Testis (tissue), 3 donors: ENCODE data around the gene PCLAF. TPM values are rescaled to one million over a fixed set of nuclear protein-coding genes. Genes with fewer than 3 reads are reported as not detected.
"Not testable (repeated sequence)": the region's sequence is repeated elsewhere in the genome, so short reads cannot be mapped to it uniquely, and the experiment has no call there.

ENCODE experiments used
- DNase-seq: peaks from one replicate; pipeline ENCODE4 v3.0.0-alpha.2; 2019
- H3K27ac ChIP-seq, 2 donors: fragments of 200-600 bp; sonication (generic); one replicate each; pipeline ENCODE4 v1.5.1; 2019
- H3K27me3 ChIP-seq: fragments of 200-600 bp; sonication (generic); one replicate; pipeline ENCODE4 v1.5.1; 2019
- H3K36me3 ChIP-seq: fragments of 200-600 bp; sonication (generic); one replicate; pipeline ENCODE4 v1.5.1; 2017; ENCODE audit warnings: low read depth; ENCODE audit errors: missing control alignments
- H3K4me1 ChIP-seq: fragments of 200-600 bp; sonication (generic); one replicate; pipeline ENCODE4 v1.5.1; 2019
- H3K4me3 ChIP-seq, 2 donors: fragments of 200-600 bp; sonication (generic); one replicate each; pipeline ENCODE4 v1.5.1; 2017 to 2019
- H3K9me3 ChIP-seq: fragments of 200-600 bp; sonication (generic); one replicate; pipeline ENCODE4 v1.5.1; 2017
- POLR2A ChIP-seq: fragments of 450-650 bp; IDR thresholded peaks from one replicate; pipeline ENCODE4 v1.6.1; 2017; ENCODE audit warnings: antibody characterized with exemption, mild to moderate bottlenecking, moderate library complexity
- WGBS, 2 donors: methylation state at CpG; one replicate each; pipeline ENCODE4 v1.1.5; 2018; 5-methylcytosine and 5-hydroxymethylcytosine counted together
- intact Hi-C: fragments of 100-400 bp; cut with DNase I; formaldehyde crosslinking; loops from one replicate; pipeline ENCODE4 v1.15.1; 2023; ENCODE audit warnings: low total_unique reads
- polyA plus RNA-seq: library from polyadenylated mRNA; stranded (reverse); fragments of 350-450 nt; fragmentation: Illumina TruSeq; extraction: RNeasy Lipid Tissue Mini Kit (QIAGEN cat#74804); gene quantifications from one replicate; pipeline ENCODE4 v1.2.3, GENCODE V29; 2014; ENCODE audit warnings: low read depth, low replicate concordance; ENCODE audit not compliant: insufficient read depth
- total RNA-seq, 2 donors: library from RNA; depleted of rRNA; stranded (reverse); fragments of >200 nt; gene quantifications; one replicate each; pipeline ENCODE4 v1.2.3, GENCODE V29; 2016
- TF ChIP-seq, protein P1 (sequence below), 3 experiments: fragments of 450-650 bp in 2 of 3; fragments of 200-600 bp in 1 of 3; sonication (generic) in 1 of 3; IDR thresholded peaks; one replicate each; pipeline ENCODE4 v1.5.1; 2016 to 2019; ENCODE audit warnings: antibody characterized with exemption in 3 of 3, mild to moderate bottlenecking in 2 of 3, moderate library complexity in 1 of 3

The PCLAF gene
- total and polyA plus RNA-seq, 3 donors from 2014 or later, result 6.0 to 19.5 (median 10.9) TPM

DNA sequence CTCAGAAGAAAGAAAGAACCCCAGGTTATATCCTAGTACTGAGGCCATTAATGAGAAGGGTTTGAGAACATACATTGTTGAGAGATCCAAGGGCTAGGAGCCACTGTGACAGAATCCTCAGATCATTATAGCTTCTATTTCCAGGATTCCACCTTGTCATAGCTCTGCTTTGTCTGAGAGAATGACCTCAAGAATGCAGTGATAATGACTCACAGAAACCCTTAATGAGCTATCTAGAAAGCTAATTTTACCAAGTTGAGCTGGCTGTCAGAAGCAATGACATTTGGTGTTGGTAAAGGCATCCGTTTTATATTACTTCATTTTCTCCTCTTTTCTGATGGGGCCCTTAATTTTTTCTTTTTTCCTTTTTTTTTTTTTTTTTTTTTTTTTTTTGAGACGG is 17.3 kb upstream of the PCLAF start:
- no peak overlapping the region for H3K27ac ChIP-seq
- no peak for TF ChIP-seq POLR2A
- TF ChIP-seq, protein P1, sequence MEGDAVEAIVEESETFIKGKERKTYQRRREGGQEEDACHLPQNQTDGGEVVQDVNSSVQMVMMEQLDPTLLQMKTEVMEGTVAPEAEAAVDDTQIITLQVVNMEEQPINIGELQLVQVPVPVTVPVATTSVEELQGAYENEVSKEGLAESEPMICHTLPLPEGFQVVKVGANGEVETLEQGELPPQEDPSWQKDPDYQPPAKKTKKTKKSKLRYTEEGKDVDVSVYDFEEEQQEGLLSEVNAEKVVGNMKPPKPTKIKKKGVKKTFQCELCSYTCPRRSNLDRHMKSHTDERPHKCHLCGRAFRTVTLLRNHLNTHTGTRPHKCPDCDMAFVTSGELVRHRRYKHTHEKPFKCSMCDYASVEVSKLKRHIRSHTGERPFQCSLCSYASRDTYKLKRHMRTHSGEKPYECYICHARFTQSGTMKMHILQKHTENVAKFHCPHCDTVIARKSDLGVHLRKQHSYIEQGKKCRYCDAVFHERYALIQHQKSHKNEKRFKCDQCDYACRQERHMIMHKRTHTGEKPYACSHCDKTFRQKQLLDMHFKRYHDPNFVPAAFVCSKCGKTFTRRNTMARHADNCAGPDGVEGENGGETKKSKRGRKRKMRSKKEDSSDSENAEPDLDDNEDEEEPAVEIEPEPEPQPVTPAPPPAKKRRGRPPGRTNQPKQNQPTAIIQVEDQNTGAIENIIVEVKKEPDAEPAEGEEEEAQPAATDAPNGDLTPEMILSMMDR (IDR thresholded peaks at IDR 0.05), result no peak
- no peaks in the 10 kb centered on the region for H3K27me3 ChIP-seq
- no peaks in the 10 kb centered on the region for H3K36me3 ChIP-seq
- WGBS, 2 donors, result 97 to 98% methylated on average over 2 of the region's 2 CpGs
- H3K9me3 ChIP-seq, result no peaks in the 10 kb centered on the region
- no peaks in the 10 kb centered on the region for H3K4me1 ChIP-seq
- no peak overlapping the region for H3K4me3 ChIP-seq
- intact Hi-C loops, result no loop called here
- DNase-seq, result no peak

DNA sequence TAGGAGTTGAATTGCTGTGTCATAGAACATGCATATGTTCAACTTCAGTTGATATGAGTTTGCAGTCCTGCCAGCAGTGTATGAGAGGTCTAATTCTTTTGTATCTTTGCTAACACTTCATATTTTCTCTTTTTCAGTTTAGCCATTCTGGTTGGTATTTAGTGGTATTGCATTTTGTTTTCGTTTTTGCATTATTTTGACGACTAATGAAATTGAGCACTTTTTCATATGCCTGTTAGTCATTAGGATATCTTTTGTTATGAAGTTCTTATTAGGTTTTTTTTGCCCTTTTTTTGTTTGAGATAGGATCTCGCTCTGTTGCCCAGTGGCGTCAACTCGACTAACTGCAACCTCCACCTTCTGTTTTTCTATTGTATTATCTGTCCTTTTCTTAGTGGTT is 15.5 kb upstream of the PCLAF start:
- intact Hi-C loops, result no loop called here
- Histone ChIP-seq H3K27me3 (no peaks in the 10 kb centered on the region), H3K36me3 (no peaks in the 10 kb centered on the region), H3K27ac (no peak overlapping the region), H3K4me1 (no peaks in the 10 kb centered on the region), H3K9me3 (no peaks in the 10 kb centered on the region), H3K4me3 (no peak overlapping the region)
- WGBS, 2 donors, result 94 to 97% methylated on average over 5 of the region's 5 CpGs
- no peak for DNase-seq
- TF ChIP-seq POLR2A, result no peak
- TF ChIP-seq, protein P1 (IDR thresholded peaks at IDR 0.05), result no peak

DNA sequence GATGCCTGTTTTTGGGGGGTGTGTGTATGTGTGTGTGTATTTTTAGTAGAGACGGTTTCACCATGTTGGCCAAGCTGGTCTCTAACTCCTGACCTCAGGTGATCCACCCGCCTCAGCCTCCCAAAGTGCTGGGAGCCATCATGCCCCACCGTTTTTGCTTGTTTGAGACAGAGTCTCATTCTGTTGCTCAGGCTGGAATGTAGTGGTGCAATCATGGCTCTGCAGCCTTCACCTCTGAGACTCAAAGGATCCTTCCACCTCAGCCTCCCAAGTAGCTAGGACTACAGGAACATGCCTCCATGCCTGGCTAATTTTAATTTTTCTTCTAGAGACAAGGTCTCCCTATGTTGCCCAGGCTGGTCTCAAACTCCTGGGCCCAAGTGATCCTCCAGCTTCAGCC is 11.2 kb upstream of the PCLAF start:
- H3K4me1 ChIP-seq, DNase-seq, intact Hi-C loops, H3K27me3 ChIP-seq, H3K9me3 ChIP-seq, H3K27ac ChIP-seq, H3K4me3 ChIP-seq, H3K36me3 ChIP-seq: not testable (repeated sequence)
- WGBS, 2 donors, result 79% methylated on average over 3 of the region's 3 CpGs

DNA sequence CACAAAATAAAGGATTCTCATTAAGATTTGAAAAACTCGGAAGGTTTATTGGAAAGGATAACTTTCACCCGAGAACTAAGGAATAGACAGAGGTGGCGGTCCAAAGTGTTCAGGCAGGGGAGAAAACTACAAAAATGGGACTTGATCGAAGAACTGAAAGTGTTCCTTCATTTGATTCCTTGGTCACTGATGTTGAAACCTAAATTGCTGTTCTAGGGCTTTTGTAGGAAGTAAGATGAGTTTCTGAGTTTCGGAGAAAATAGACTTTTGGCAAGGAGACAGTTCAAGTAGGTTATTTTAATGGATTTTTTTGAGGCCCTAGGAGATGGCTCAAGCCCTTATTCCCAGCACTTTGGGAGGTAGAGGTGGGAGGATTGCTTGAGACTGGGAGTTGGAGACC is 7.8 kb upstream of the PCLAF start:
- 66 to 73% methylated on average over 5 of the region's 5 CpGs for WGBS, 2 donors
- Histone ChIP-seq H3K4me3 (no peak overlapping the region), H3K27me3 (no peaks in the 10 kb centered on the region), H3K9me3 (no peaks in the 10 kb centered on the region), H3K27ac (no peak overlapping the region), H3K4me1 (no peaks in the 10 kb centered on the region), H3K36me3 (no peaks in the 10 kb centered on the region)
- no peak for TF ChIP-seq POLR2A
- TF ChIP-seq, protein P1 (IDR thresholded peaks at IDR 0.05), result no peak
- no peak for DNase-seq
- intact Hi-C loops, result no loop called here

DNA sequence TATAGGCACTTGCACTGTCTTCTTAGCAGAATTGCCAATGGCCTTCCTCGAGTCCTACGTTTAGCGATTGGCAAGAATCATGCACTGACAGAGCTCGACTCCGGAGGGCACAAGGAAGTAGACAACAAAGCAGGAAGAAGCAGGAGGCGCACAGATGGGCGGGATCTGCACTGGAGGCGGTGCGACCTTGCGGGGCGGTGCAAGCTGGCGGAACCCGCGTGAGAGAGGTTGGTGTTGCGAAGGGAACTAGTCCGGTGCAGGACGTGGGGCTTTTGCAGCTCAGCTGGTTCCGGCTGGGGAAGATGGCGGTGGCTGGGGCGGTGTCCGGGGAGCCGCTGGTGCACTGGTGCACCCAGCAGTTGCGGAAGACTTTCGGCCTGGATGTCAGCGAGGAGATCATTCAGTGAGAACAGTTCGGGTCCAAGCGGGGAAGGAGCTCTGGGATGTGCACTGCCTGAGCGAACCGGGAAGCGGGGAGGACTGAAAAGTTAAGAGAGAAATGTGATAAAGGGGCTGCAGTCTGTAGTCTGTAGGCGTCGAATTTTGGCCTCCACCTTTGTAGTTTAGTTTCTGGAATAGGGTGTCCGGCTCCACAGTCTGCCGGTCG is 6.4 kb upstream of the PCLAF start, which contains the start of gene TRIP4:
TSS of gene TRIP4 (plus strand) at position 275 of the 607 bp plus-strand sequence. CDS start at position 303, 28 bp downstream.
- Histone ChIP-seq H3K9me3 (no peaks in the 10 kb centered on the region), H3K36me3 (no peaks in the 10 kb centered on the region), H3K27me3 (no peaks in the 10 kb centered on the region), H3K4me1 (no peaks in the 10 kb centered on the region), H3K4me3 (peak within 1 kb of the TSS; percentile 74 to 79), H3K27ac (peak within 1 kb of the TSS; percentile 8 to 78)
- TF ChIP-seq, protein P1 (IDR thresholded peaks at IDR 0.05), result peak in 1 of 3 experiments; percentile 16
- no peak for TF ChIP-seq POLR2A
- DNase-seq, result peak; percentile 97
- intact Hi-C loops, result no loop called here
- 1% methylated on average over 35 of the region's 35 CpGs for WGBS, 2 donors
